Gastroesophageal sphincter (tissue), 3 donors: ENCODE results near the gene FBXO31.

Experiments used
- POLR2A ChIP-seq, 2 donors: fragments of 450-650 bp; IDR thresholded peaks; one replicate each; pipeline ENCODE4 v1.6.1; 2017; ENCODE audit warnings: antibody characterized with exemption in 2 of 2, mild to moderate bottlenecking in 2 of 2, moderate library complexity in 1 of 2
- POLR2AphosphoS5 ChIP-seq: sonication (generic); formaldehyde crosslinking; IDR thresholded peaks from one replicate; pipeline ENCODE4 v1.6.1; 2017; ENCODE audit warnings: antibody characterized with exemption
- TF ChIP-seq, protein P1 (sequence below), 4 experiments: fragments of 200-600 bp in 2 of 4; fragments of 450-650 bp in 2 of 4; sonication (generic) in 1 of 4; IDR thresholded peaks; one replicate each; pipeline ENCODE4 v1.5.1; 2017 to 2019; ENCODE audit warnings: antibody characterized with exemption in 4 of 4, mild to moderate bottlenecking in 2 of 4, moderate library complexity in 2 of 4

DNA sequence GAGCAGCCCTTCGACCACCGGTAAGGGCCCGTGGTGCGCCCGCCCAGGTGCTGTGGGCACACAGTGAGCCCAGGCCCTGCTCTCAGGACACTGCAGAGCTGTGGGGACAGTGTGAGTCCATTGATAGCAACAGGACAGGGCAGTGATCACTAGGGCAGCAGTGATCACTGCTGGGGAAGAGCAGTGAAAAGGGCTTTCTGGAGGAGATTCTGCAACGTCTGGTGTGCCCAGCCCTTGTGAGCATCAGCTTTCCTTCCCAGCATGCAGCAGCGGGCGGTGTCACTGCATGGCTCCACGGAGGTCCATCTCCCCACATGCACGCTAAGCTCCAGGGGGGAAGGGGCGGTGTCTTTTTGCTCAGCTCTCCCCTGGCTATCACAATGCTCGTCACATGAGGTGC is 40.7 kb upstream of the FBXO31 start:
- TF ChIP-seq, protein P1, sequence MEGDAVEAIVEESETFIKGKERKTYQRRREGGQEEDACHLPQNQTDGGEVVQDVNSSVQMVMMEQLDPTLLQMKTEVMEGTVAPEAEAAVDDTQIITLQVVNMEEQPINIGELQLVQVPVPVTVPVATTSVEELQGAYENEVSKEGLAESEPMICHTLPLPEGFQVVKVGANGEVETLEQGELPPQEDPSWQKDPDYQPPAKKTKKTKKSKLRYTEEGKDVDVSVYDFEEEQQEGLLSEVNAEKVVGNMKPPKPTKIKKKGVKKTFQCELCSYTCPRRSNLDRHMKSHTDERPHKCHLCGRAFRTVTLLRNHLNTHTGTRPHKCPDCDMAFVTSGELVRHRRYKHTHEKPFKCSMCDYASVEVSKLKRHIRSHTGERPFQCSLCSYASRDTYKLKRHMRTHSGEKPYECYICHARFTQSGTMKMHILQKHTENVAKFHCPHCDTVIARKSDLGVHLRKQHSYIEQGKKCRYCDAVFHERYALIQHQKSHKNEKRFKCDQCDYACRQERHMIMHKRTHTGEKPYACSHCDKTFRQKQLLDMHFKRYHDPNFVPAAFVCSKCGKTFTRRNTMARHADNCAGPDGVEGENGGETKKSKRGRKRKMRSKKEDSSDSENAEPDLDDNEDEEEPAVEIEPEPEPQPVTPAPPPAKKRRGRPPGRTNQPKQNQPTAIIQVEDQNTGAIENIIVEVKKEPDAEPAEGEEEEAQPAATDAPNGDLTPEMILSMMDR (IDR thresholded peaks at IDR 0.05) = no peak
- TF ChIP-seq POLR2AphosphoS5 = no peak
- no peak for TF ChIP-seq POLR2A (IDR thresholded peaks at IDR 0.05)
